HepG2 (cell line): Measurements from ENCODE around the gene STIM1. TPM values are rescaled to one million over a fixed set of nuclear protein-coding genes. Genes with fewer than 3 reads are reported as not detected.

Experiments
- ADNP ChIP-seq: sonication (generic); formaldehyde crosslinking; IDR thresholded peaks from 2 replicates; pipeline ENCODE4 v1.4.0; 2020; ENCODE audit warnings: missing genetic modification reagents
- ARHGAP35 ChIP-seq: sonication (generic); formaldehyde crosslinking; IDR thresholded peaks from 2 replicates; pipeline ENCODE4 v1.9.0; 2022; ENCODE audit warnings: mild to moderate bottlenecking, inconsistent platforms, moderate library complexity, missing genetic modification reagents, borderline replicate concordance
- BHLHE40 ChIP-seq: IDR thresholded peaks from 2 replicates; pipeline ENCODE4 v1.6.1; 2011; ENCODE audit warnings: low read length, improper control_type of control experiment
- CHD4 ChIP-seq: fragments of 200-600 bp; sonication (generic); IDR thresholded peaks from 2 replicates; pipeline ENCODE4 v1.7.0; 2017; ENCODE audit warnings: mild to moderate bottlenecking, low read length, borderline replicate concordance
- HOXA5 ChIP-seq: sonication (generic); formaldehyde crosslinking; IDR thresholded peaks from 2 replicates; pipeline ENCODE4 v1.4.0; 2020; ENCODE audit warnings: missing genetic modification reagents
- MAZ ChIP-seq, 2 experiments: sonication (generic) in 1 of 2; formaldehyde crosslinking in 1 of 2; IDR thresholded peaks; 2 replicates each; pipeline versions ENCODE4 v1.5.0 to v1.6.1; 2012 to 2020; ENCODE audit warnings: low read depth in 2 of 2, mild to moderate bottlenecking in 2 of 2, borderline replicate concordance in 1 of 2, improper control_type of control experiment in 1 of 2, low read length in 1 of 2, missing genetic modification reagents in 1 of 2, moderate library complexity in 1 of 2
- MEIS1 ChIP-seq: sonication (generic); formaldehyde crosslinking; IDR thresholded peaks from 2 replicates; pipeline ENCODE4 v1.9.0; 2021; ENCODE audit warnings: mild to moderate bottlenecking, missing genetic modification reagents, moderate library complexity, borderline replicate concordance
- MXD4 ChIP-seq: IDR thresholded peaks from 2 replicates; pipeline ENCODE4 v1.6.1; 2016; ENCODE audit warnings: mild to moderate bottlenecking, missing biosample characterization, missing genetic modification reagents
- MYC ChIP-seq: sonication (generic); formaldehyde crosslinking; IDR thresholded peaks from 2 replicates; pipeline ENCODE4 v1.9.0; 2021; ENCODE audit warnings: missing genetic modification reagents, borderline replicate concordance
- PHF20 ChIP-seq: sonication (generic); formaldehyde crosslinking; IDR thresholded peaks from 2 replicates; pipeline ENCODE4 v1.5.0; 2020; ENCODE audit warnings: mild to moderate bottlenecking, missing genetic modification reagents
- SAP130 ChIP-seq: IDR thresholded peaks from 2 replicates; pipeline ENCODE4 v1.6.1; 2016; ENCODE audit warnings: low read depth
- SMC3 ChIP-seq: IDR thresholded peaks from 2 replicates; pipeline ENCODE4 v1.6.1; 2011; ENCODE audit warnings: low read length, improper control_type of control experiment
- TEAD2 ChIP-seq: sonication (generic); formaldehyde crosslinking; IDR thresholded peaks from 2 replicates; pipeline ENCODE4 v1.9.0; 2021; ENCODE audit warnings: missing genetic modification reagents
- ZFP36 ChIP-seq: fragments of 150-350 bp; IDR thresholded peaks from 2 replicates; pipeline ENCODE4 v1.6.1; 2018; ENCODE audit warnings: borderline replicate concordance, low read length, low read depth; ENCODE audit not compliant: partially characterized antibody
- ZNF121 ChIP-seq: sonication (generic); formaldehyde crosslinking; IDR thresholded peaks from 2 replicates; pipeline ENCODE4 v1.5.0; 2020; ENCODE audit warnings: mild to moderate bottlenecking, missing genetic modification reagents
- ZNF235 ChIP-seq: sonication (generic); formaldehyde crosslinking; IDR thresholded peaks from 2 replicates; pipeline ENCODE4 v1.8.1; 2023; ENCODE audit warnings: mild to moderate bottlenecking, missing genetic modification reagents, borderline replicate concordance
- ZNF317 ChIP-seq: sonication (generic); formaldehyde crosslinking; IDR thresholded peaks from 2 replicates; pipeline ENCODE4 v1.5.0; 2020; ENCODE audit warnings: mild to moderate bottlenecking, missing genetic modification reagents
- ZNF496 ChIP-seq: sonication (generic); formaldehyde crosslinking; IDR thresholded peaks from 2 replicates; pipeline ENCODE4 v1.8.1; 2023; ENCODE audit warnings: mild to moderate bottlenecking, moderate library complexity, missing genetic modification reagents; ENCODE audit not compliant: insufficient replicate concordance
- ZNF790 ChIP-seq: sonication (generic); formaldehyde crosslinking; IDR thresholded peaks from 2 replicates; pipeline ENCODE4 v1.8.0; 2022; ENCODE audit warnings: missing genetic modification reagents, mild to moderate bottlenecking, borderline replicate concordance
- polyA plus RNA-seq, 8 experiments: library from polyadenylated mRNA; depleted of rRNA in 3 of 8; stranded (reverse) in 7 of 8; unstranded in 1 of 8; fragments of >200 nt; fragmentation: Illumina TruSeq in 4 of 8; extraction: Trizol in 4 of 8; gene quantifications; 2 replicates each; pipeline versions ENCODE4 v1.2.1 to v1.2.3, GENCODE V29; 2011 to 2016; ENCODE audit warnings: low read depth in 4 of 8, missing spikeins in 1 of 8, mixed read lengths in 1 of 8; ENCODE audit not compliant: insufficient read depth in 1 of 8
- total RNA-seq, 5 experiments: library from RNA; depleted of rRNA; stranded (reverse); fragments of >200 nt; fragmentation: Illumina TruSeq; extraction: Trizol; gene quantifications; 2 replicates each; pipeline ENCODE4 v1.2.3, GENCODE V29; 2016; ENCODE audit warnings: low read depth in 1 of 5
- TF ChIP-seq, protein P1 (sequence below): sonication (generic); formaldehyde crosslinking; IDR thresholded peaks from 2 replicates; pipeline ENCODE4 v1.5.1; 2020; ENCODE audit warnings: missing genetic modification reagents, mild to moderate bottlenecking, borderline replicate concordance
- TF ChIP-seq, protein P2 (sequence below): sonication (generic); formaldehyde crosslinking; conservative IDR thresholded peaks from 2 replicates; pipeline ENCODE4 v1.4.0; 2020; ENCODE audit warnings: missing genetic modification reagents
- TF ChIP-seq, protein P3 (sequence below): sonication (generic); formaldehyde crosslinking; IDR thresholded peaks from 2 replicates; pipeline ENCODE4 v1.5.1; 2020; ENCODE audit warnings: missing genetic modification reagents, mild to moderate bottlenecking, borderline replicate concordance
- TF ChIP-seq, protein P4 (sequence below): sonication (generic); formaldehyde crosslinking; IDR thresholded peaks from 2 replicates; pipeline ENCODE4 v1.8.1; 2023; ENCODE audit warnings: mild to moderate bottlenecking, missing genetic modification reagents, borderline replicate concordance

The STIM1 gene
- total and polyA plus RNA-seq, 2 of the 13 experiments (the other 11 are each of a cell fraction or from before 2014, with no cell fraction given): 19.2 to 28.5 TPM

DNA sequence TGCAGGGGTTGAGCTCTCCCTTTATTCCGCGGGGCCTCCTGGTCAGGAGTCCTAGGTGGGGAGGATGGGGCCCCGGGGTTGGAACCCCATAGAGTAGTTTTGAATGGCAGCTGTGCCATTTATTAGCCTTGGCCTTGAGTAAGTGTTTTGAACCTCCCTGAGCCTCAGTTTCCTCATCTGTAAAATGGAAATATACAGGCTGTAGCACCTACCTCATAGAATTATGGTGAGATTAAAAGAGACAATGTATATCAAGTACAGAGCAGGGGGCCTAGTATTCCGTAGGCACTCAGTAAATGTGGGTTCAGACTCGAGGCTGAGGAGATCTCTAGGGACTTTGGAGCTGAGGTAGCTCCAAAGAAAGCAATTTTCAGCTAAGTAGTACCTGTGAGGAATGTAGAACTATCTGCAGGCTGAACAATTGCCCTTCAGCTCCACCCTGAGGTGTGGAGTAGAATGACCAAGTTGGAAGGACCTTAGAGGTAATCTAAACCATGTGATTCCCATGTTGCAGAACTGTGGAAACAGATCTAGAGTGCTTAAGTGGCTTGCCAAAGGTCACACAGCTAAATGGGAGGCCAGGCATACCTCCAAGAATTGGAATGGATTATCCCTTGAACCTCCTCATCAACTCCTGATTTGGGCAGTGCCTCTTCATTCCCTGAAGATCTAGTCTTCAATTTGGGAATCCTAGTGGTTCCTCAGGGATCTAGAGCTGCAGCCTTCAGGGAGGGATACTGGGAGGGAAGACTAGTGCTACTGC is 46.4 kb upstream of the STIM1 start (continued):
- TF ChIP-seq SAP130 (CRISPR knock-in tag): peak; percentile 10; the same call in 1 of the 2 replicates
- TF ChIP-seq ZFP36: no peak
- TF ChIP-seq, protein P1, sequence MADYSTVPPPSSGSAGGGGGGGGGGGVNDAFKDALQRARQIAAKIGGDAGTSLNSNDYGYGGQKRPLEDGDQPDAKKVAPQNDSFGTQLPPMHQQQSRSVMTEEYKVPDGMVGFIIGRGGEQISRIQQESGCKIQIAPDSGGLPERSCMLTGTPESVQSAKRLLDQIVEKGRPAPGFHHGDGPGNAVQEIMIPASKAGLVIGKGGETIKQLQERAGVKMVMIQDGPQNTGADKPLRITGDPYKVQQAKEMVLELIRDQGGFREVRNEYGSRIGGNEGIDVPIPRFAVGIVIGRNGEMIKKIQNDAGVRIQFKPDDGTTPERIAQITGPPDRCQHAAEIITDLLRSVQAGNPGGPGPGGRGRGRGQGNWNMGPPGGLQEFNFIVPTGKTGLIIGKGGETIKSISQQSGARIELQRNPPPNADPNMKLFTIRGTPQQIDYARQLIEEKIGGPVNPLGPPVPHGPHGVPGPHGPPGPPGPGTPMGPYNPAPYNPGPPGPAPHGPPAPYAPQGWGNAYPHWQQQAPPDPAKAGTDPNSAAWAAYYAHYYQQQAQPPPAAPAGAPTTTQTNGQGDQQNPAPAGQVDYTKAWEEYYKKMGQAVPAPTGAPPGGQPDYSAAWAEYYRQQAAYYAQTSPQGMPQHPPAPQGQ (CRISPR knock-in tag): no peak
- TF ChIP-seq, protein P2, sequence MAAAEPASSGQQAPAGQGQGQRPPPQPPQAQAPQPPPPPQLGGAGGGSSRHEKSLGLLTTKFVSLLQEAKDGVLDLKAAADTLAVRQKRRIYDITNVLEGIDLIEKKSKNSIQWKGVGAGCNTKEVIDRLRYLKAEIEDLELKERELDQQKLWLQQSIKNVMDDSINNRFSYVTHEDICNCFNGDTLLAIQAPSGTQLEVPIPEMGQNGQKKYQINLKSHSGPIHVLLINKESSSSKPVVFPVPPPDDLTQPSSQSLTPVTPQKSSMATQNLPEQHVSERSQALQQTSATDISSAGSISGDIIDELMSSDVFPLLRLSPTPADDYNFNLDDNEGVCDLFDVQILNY: no peak
- TF ChIP-seq MYC (CRISPR knock-in tag): no peak
- TF ChIP-seq SMC3: peak; percentile 50
- no peak for TF ChIP-seq ZNF235 (CRISPR knock-in tag)
- TF ChIP-seq HOXA5 (CRISPR knock-in tag): no peak
- 0 out of 2 replicates have a peak, but pooled peaks have one; percentile 11 for TF ChIP-seq MXD4 (CRISPR knock-in tag)
- no peak for TF ChIP-seq ZNF121 (CRISPR knock-in tag)
- no peak for TF ChIP-seq ADNP (CRISPR knock-in tag)
- TF ChIP-seq ZNF317 (CRISPR knock-in tag): no peak
- TF ChIP-seq MAZ (IDR thresholded peaks at IDR 0.05; ENCODE audit: borderline replicate concordance, low read depth, low read length): no peak
- no peak for TF ChIP-seq MAZ (CRISPR knock-in tag; IDR thresholded peaks at IDR 0.05; ENCODE audit: low read depth)
- no peak for TF ChIP-seq MEIS1 (CRISPR knock-in tag)
- TF ChIP-seq BHLHE40: no peak
- TF ChIP-seq CHD4: peak; percentile 52; the same call in 1 of the 2 replicates
- no peak for TF ChIP-seq PHF20 (CRISPR knock-in tag)
- no peak for TF ChIP-seq ZNF496 (CRISPR knock-in tag)
- TF ChIP-seq, protein P3, sequence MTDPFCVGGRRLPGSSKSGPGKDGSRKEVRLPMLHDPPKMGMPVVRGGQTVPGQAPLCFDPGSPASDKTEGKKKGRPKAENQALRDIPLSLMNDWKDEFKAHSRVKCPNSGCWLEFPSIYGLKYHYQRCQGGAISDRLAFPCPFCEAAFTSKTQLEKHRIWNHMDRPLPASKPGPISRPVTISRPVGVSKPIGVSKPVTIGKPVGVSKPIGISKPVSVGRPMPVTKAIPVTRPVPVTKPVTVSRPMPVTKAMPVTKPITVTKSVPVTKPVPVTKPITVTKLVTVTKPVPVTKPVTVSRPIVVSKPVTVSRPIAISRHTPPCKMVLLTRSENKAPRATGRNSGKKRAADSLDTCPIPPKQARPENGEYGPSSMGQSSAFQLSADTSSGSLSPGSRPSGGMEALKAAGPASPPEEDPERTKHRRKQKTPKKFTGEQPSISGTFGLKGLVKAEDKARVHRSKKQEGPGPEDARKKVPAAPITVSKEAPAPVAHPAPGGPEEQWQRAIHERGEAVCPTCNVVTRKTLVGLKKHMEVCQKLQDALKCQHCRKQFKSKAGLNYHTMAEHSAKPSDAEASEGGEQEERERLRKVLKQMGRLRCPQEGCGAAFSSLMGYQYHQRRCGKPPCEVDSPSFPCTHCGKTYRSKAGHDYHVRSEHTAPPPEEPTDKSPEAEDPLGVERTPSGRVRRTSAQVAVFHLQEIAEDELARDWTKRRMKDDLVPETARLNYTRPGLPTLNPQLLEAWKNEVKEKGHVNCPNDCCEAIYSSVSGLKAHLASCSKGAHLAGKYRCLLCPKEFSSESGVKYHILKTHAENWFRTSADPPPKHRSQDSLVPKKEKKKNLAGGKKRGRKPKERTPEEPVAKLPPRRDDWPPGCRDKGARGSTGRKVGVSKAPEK (CRISPR knock-in tag): 0 out of 2 replicates have a peak, but pooled peaks have one; percentile 41
- no peak for TF ChIP-seq ZNF790
- TF ChIP-seq, protein P4, sequence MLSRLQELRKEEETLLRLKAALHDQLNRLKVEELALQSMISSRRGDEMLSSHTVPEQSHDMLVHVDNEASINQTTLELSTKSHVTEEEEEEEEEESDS (CRISPR knock-in tag): no peak
- TF ChIP-seq ARHGAP35: no peak
- TF ChIP-seq TEAD2: no peak
